ENCODE measurements around the gene GTPBP2. TPM values are rescaled to one million over a fixed set of nuclear protein-coding genes. Genes with fewer than 3 reads are reported as not detected.

The GTPBP2 gene
- total and polyA plus RNA-seq, 2 of the 13 experiments (the other 11 are each of a cell fraction or from before 2014, with no cell fraction given), result 26.9 to 88.2 TPM

GRCh38 chr6:43667245-43668150, 38.4 kb upstream of the GTPBP2 start (continued):
- TF ChIP-seq MEF2D (CRISPR knock-in tag; IDR thresholded peaks at IDR 0.05), result peak; percentile 47; the same call in 1 of the 2 replicates
- 0 out of 2 replicates have a peak, but pooled peaks have one; percentile 16 for TF ChIP-seq BRCA1 (CRISPR knock-in tag; IDR thresholded peaks at IDR 0.05)
- TF ChIP-seq ZBTB14 (CRISPR knock-in tag; IDR thresholded peaks at IDR 0.05), result no peak
- no peak for TF ChIP-seq ZBTB40 (IDR thresholded peaks at IDR 0.05)
- peak; percentile 47; the same call in 1 of the 2 replicates for TF ChIP-seq ZBTB40 (CRISPR knock-in tag; IDR thresholded peaks at IDR 0.05)
- peak; percentile 51; the same call in 1 of the 2 replicates for TF ChIP-seq ZNF609 (CRISPR knock-in tag; IDR thresholded peaks at IDR 0.05; ENCODE audit: borderline replicate concordance)
- TF ChIP-seq FOXO1 (CRISPR knock-in tag; IDR thresholded peaks at IDR 0.05), result peak; percentile 58; the same call in 1 of the 2 replicates
- no peak for TF ChIP-seq ZNF773 (CRISPR knock-in tag; IDR thresholded peaks at IDR 0.05; ENCODE audit: borderline replicate concordance)
- peak; percentile 67; the same call in 1 of the 2 replicates for TF ChIP-seq ZNF225 (CRISPR knock-in tag; IDR thresholded peaks at IDR 0.05)
- TF ChIP-seq TOPORS (CRISPR knock-in tag; IDR thresholded peaks at IDR 0.05), result peak; percentile 66
- TF ChIP-seq ZNF263 (CRISPR knock-in tag; IDR thresholded peaks at IDR 0.05), result peak; percentile 84
- TF ChIP-seq ELF1 (CRISPR knock-in tag; IDR thresholded peaks at IDR 0.05), result peak; percentile 39; the same call in 1 of the 2 replicates
- TF ChIP-seq FOXA1 (IDR thresholded peaks at IDR 0.05), result no peak
- TF ChIP-seq FOXA1 (CRISPR knock-in tag; IDR thresholded peaks at IDR 0.05), result peak; percentile 26; the same call in 1 of the 2 replicates
